Measurements from ENCODE around the gene CADPS2. TPM values are rescaled to one million over a fixed set of nuclear protein-coding genes. Genes with fewer than 3 reads are reported as not detected.

Gene CADPS2
- total RNA-seq, 2 donors from 2014 or later, result not detected

GRCh38 chr7:122269241-122269640 lies 617.0 kb downstream of the CADPS2 start:
- no peaks in the 10 kb centered on the region for H3K4me1 Mint-ChIP-seq (ENCODE audit: low read depth in 2 of 2)
- no peaks in the 10 kb centered on the region for H3K36me3 Mint-ChIP-seq
- no peak for DNase-seq (ENCODE audit: low spot score)
- H3K4me3 Mint-ChIP-seq, result no peak overlapping the region
- peaks cover 3% of the 10 kb centered on the region for H3K9me3 Mint-ChIP-seq
- H3K27me3 Mint-ChIP-seq, result no peaks in the 10 kb centered on the region
- ATAC-seq, result no peak
- no peak overlapping the region for H3K27ac Mint-ChIP-seq

Other genes with a start within 250 kb of the CADPS2 start
- not detected for gene RNF133, start 187.3 kb downstream of the CADPS2 start, total RNA-seq
- not detected for gene RNF148, start 183.5 kb downstream of the CADPS2 start, total RNA-seq
- not detected for gene TAS2R16, start 109.2 kb upstream of the CADPS2 start, total RNA-seq